OCI-M2 (cell line): ENCODE data around the gene MCFD2.
"Not testable (repeated sequence)": the region's sequence is repeated elsewhere in the genome, so short reads cannot be mapped to it uniquely, and the experiment has no call there.

ENCODE experiments used
- DNase-seq: peaks from one replicate; lab custom pipeline; 2025; ENCODE audit not compliant: unreplicated experiment; lab: John Stamatoyannopoulos, UW

MCFD2 gene

DNA sequence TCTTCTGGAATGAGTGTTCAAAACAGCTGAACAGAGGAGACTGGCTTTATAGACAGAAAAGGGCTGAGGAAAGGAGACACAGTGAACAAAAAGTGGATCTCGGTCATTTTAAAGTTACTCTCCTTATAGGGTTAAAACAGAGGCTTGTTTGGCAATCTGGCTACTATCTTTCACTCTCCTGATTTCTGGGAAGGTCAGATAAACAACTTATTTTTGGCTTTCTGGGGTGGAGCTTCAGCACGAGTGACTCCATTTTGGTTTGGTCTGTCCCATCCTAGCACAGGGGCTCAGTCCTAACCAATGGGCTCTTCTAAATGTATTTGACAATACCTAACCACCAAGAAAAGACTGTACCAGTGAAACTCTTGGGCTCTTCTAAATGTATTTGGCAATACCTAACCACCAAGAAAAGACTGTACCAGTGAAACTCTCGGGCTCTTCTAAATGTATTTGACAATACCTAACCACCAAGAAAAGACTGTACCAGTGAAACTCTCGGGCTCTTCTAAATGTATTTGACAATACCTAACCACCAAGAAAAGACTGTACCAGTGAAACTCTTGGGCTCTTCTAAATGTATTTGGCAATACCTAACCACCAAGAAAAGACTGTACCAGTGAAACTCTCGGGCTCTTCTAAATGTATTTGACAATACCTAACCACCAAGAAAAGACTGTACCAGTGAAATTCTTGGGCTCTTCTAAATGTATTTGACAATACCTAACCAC lies 39.5 kb downstream of the MCFD2 start:
- not testable (repeated sequence) for DNase-seq

DNA sequence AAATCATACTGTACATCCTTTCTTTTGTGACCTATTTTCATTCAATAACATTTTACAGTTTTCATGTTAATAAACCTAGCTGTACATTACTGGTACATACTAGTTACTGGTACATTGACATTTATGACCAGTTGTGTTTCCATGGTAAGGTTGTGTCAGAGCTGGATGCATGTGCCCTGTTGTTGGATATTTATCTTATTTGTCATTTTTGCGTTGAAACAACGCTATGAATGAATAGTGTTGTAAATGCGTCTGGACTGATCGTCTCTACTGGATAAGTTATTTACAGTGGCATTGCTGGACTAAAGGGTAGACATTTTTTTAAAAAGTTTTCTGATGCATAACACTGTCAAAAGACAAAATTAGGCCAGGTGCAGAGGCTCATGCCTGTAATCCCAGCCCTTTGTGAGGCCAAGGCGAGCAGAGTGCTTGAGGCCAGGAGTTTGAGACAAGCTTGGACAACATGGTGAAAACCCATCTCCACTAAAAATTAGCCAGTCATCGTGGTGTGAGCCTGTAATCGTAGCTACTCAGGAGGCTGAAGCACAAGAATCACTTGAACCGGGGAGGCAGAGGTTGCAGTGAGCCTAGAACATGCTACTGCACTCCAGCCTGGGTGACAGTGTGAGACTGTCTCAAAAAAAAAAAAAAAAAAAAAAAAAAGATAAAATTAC lies 40.2 kb downstream of the MCFD2 start:
- DNase-seq = no peak

GRCh38 chr2:46874236-46874929 lies 41.2 kb downstream of the MCFD2 start:
- DNase-seq = no peak

DNA sequence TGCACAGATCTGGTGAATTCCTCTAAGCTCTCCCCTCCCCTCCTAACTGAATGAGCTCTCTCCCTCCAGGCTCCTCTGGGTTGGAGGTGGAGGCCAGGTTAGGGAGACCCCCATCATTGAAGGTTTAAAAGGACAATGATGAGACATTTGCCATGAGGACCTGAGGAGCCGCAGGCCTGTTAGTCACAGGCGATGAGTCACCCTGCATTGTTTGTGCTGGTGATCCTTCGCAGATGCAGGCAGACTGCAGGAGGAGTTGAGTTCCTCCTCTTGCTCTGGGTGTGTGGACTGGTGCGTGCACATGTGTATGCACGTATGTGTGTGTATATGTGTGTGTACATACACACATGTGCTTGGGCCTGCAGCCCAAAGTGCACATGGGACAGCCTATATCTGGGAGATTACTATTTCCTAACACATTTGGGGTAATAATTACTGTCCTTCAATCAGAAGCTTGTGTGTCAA lies 42.0 kb downstream of the MCFD2 start:
- no peak for DNase-seq

GRCh38 chr2:46872902-46873603 lies 42.6 kb downstream of the MCFD2 start:
- DNase-seq = no peak

DNA sequence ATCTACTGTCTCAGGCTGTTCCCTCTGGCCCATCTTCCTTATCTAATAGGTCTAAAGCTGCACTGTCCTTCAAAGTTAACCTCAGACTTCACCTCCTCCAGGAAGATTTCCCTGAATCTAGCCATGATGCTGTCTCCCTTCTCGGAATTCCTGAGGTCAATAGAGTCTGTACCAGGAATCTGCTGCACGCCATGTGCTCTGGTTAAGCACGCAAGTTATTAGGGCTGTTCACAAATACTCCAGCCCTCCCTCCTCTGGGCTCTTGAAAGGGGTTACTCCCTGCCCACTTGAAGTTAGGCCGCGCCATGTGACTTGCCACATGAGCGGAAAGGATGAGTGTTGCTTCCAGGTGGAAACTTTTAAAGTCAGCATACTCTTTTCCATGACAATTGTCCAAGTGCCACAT lies 43.6 kb downstream of the MCFD2 start:
- no peak for DNase-seq

GRCh38 chr2:46870051-46870839 lies 45.4 kb downstream of the MCFD2 start:
- no peak for DNase-seq

DNA sequence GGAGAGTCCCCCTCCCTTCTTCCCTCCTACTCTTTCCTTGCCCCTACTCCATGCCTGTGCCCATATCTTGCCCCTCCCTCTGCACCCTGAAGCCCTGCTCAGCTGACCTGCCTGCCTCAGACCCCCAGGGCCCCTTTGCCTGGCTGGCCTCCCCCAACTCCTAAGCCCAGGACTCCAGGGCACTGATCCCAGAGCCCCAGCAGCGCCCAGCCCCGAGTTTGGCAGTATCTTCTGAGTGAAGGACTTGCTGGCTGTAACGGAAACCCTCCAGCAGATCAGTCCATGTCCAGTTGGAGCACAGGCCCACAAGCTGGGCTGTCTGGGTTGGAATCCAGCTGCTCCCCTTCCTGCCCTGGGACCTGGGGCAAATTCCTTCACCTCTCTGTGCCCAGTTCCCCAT lies 46.0 kb downstream of the MCFD2 start:
- no peak for DNase-seq

DNA sequence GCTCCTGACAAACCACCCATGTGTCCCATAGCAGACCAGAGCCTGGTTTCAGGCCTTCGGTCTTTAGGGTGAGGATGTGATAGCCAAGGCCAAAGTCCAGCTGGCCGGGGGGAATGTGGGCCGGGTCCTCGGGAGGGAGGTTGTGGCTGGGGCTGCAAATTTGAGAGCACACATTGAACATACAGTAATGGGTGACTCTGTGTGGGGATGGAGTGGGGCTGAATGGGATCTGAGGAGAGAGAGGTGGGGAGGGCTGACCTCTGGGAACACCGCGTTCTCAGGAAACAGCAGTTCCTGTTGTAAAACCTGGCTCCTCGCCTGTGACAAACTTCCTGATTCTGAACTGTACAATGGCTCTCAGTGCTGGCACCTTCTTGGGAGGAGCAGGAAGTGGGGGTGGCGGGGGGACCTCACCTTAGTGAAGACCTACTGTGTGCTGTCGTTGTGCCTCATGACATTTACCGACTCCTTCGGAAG lies 48.8 kb downstream of the MCFD2 start:
- no peak for DNase-seq

DNA sequence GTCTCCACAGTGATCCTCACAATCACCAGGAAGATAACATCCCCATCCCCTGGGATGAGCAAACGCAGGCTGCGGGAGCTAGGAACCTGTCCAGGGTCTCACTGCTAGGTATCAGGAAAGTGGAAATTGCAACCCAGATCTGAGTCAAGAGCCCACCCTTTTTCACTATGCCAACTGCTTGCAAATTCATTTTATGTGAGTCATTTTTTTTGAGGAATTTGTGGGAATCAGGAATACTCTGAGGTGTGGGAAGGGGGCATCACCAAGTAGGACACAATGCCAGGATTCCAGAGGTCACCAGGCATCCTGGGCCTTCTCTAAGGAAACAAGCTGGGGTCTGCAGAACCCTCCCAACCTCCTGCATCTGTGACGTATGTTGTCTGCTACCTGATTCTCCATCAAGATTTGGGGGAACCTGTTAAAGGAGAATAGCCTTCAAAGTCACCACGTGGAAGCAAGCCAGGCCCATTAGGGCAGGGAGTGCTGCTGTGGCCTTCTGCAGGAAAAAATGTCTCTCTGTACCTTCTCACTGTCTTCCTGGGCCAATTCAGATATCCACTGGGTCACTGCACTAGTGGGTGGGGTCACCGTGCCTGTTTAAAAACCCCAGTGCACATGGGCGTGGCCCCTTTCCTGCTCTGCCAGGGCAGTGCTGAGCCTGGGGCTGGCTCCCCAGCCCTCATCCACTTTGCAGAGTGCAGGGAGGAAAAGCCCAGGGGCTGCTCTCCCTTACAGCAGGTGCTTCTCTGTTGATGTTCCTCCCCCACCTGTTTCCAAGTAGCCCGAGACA lies 50.2 kb downstream of the MCFD2 start:
- DNase-seq = no peak

- no peak for DNase-seq
Observed at GRCh38 chr2:46863882-46864281, 51.7 kb downstream of the MCFD2 start.

DNA sequence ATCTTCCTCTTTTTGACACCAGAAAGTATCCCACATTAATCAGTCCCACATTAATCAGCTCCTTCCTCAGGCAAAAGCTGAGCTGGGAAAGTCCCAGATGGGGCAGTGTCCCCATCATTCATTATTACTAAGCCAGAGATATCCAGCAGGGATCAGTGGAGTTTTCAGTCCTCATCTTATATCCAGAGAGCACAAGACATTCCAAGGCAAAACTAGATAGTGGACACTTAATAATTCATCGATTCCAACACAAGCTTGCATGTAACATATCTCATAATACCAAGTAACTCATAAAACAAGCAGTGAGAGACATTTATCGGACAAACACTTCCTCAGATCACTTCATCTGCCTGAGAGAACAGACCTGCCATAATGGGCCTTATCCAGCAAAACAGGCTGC lies 53.1 kb downstream of the MCFD2 start:
- no peak for DNase-seq

GRCh38 chr2:46861916-46862315 lies 53.7 kb downstream of the MCFD2 start:
- DNase-seq = no peak

DNA sequence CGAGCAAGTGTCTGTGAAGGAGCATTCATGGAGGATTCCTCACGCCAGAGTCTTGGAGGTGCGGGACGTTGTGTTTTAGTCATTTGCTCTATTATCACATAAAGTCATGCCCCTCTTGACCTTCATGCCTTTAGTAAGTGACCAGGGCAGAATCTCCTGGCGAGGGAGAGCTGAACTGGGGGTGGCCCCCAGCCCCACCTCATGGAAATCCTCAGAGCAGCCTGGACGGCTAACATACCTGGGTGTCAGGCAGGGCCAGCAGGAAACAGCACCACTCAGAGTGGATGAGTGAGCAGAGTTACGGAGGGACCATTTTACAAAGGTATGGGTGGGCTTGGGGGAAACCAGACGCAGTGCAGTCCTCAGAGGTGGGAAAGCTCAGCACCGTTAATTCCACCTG lies 56.1 kb downstream of the MCFD2 start:
- DNase-seq = no peak

GRCh38 chr2:46858702-46859090 lies 56.9 kb downstream of the MCFD2 start:
- DNase-seq = no peak

DNA sequence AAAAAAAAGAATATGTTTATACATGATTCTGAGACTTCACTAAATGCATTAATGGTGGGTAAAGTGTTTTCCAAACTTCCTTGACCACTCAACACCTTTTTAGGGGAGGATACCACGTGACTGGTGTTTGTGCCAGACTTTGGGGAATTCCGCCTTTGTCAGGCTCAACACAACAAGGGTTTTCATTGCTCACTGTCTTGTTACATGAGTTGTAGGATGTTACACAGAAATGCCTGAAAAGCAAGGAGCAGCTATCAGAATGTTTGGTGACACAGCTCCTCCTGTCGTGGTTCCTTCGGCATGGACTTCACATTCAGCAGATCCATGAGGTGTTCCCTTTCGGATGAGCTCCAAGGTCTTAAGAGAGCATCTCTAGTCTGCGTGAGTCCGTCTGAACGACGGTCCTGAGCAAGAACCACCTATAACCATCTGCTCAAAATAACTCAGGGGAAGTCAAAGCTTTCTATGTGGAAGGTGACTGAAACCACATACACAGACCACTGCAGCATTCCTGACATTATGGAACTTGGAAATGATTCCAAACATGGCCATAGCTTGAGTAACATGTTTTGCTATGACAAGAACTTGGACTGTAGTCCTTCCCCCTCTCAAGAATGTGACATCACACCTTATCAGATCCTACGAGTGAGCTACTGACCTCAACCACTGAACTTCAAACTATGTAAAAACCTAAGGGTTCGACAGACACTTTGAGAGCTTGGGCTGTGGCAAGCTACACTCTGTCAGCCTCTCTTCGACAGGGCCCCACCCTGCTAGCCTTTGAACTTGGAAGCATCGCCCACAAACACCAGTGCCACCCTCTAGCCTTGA lies 57.5 kb downstream of the MCFD2 start:
- no peak for DNase-seq

DNA sequence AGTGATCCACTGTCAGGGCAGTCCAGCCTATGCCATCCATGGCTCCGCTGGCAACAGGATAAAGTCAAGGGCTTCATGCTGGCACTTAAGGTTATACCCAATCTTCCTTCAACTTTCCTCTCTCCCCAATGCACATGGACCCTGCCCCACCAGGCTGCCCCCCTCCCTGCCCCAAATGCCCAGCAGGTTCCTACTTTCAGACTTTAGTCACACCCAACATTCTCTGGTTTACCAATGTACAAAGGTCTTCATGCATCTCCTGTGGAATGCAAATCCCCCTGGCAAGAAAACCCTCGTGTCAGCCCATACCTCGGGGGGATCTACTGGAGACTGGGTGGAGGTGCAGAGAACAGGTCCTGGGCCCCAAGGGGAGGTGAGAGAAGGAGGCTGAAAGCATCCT lies 59.3 kb downstream of the MCFD2 start:
- no peak for DNase-seq

- no peak for DNase-seq
Observed at GRCh38 chr2:46855805-46856204, 59.8 kb downstream of the MCFD2 start.

DNA sequence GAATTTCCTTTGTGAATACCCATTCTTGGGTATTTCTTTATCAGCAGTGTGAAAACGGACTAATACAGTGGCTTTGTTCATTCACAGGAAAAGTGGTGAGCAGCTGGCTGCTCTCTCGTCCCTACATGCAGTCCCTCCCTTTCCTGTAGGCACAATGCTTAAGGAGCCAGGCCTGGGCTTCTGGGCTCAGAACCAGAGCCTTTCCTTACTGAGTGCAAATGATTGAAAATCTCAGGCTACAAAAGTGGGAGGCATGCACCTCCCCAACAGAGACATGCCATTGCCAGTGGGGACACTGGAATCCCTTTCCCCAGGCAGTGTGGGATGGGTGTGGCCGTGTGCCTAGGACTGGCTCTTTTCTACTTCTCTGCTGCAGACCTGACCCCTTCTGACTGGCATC lies 61.3 kb downstream of the MCFD2 start:
- no peak for DNase-seq
